Occipital lobe (tissue), 2 donors: Measurements from ENCODE around the gene ZBTB8OS. TPM values are rescaled to one million over a fixed set of nuclear protein-coding genes. Genes with fewer than 3 reads are reported as not detected.
A peak's percentile ranks its signal among the peaks of the same experiment; 100 is the strongest.
"Not testable (repeated sequence)": the region's sequence is repeated elsewhere in the genome, so short reads cannot be mapped to it uniquely, and the experiment has no call there.

Source experiments
- DNase-seq: peaks from one replicate; lab custom pipeline; 2025; lab: John Stamatoyannopoulos, UW
- total RNA-seq: library from RNA; depleted of rRNA; stranded (reverse); fragments of >200 nt; gene quantifications from one replicate; pipeline ENCODE4 v1.2.3, GENCODE V29; 2014

The ZBTB8OS gene
- total RNA-seq, 1 donor from 2014 or later: 21.7 TPM

GRCh38 chr1:32650752-32651460 is 556 bp upstream of the ZBTB8OS start, which contains the start of gene RBBP4:
RBBP4 (plus strand) TSS chr1:32651208; CDS start chr1:32651307, 99 bp downstream.
- peak; percentile 96 for DNase-seq

GRCh38 chr1:32647308-32648134 is 2.8 kb downstream of the ZBTB8OS start:
- DNase-seq: no peak

- no peak for DNase-seq
Observed at GRCh38 chr1:32644426-32644825, 5.9 kb downstream of the ZBTB8OS start.

GRCh38 chr1:32642292-32642827 is 8.0 kb downstream of the ZBTB8OS start:
- not testable (repeated sequence) for DNase-seq

- DNase-seq: no peak
Observed at GRCh38 chr1:32639489-32640075, 10.8 kb downstream of the ZBTB8OS start.

- no peak for DNase-seq
Observed at GRCh38 chr1:32636914-32637645, 13.3 kb downstream of the ZBTB8OS start.

- DNase-seq: no peak
Observed at GRCh38 chr1:32635508-32636277, 14.7 kb downstream of the ZBTB8OS start.

- DNase-seq: no peak
Observed at GRCh38 chr1:32632829-32633228, 17.5 kb downstream of the ZBTB8OS start.

GRCh38 chr1:32630173-32630572 is 20.2 kb downstream of the ZBTB8OS start:
- not testable (repeated sequence) for DNase-seq

GRCh38 chr1:32627596-32628162 is 22.7 kb downstream of the ZBTB8OS start:
- no peak for DNase-seq

GRCh38 chr1:32626176-32626575 is 24.2 kb downstream of the ZBTB8OS start:
- DNase-seq: no peak

GRCh38 chr1:32623775-32624174 is 26.6 kb downstream of the ZBTB8OS start:
- DNase-seq: no peak

GRCh38 chr1:32622806-32623681 is 27.3 kb downstream of the ZBTB8OS start:
- no peak for DNase-seq

GRCh38 chr1:32622205-32622604 is 28.1 kb downstream of the ZBTB8OS start:
- DNase-seq: no peak

GRCh38 chr1:32619701-32620485 is 30.5 kb downstream of the ZBTB8OS start:
- DNase-seq: no peak

- DNase-seq: no peak
Observed at GRCh38 chr1:32618673-32619221, 31.6 kb downstream of the ZBTB8OS start.

- no peak for DNase-seq
Observed at GRCh38 chr1:32613472-32613871, 36.9 kb downstream of the ZBTB8OS start.
